Erythroblast (primary cell): ENCODE data around the gene RBM20.

Source experiments
- GATA1 ChIP-seq: IDR thresholded peaks from 2 replicates; pipeline ENCODE4 v1.6.1; 2011; ENCODE audit warnings: low read depth, mild to moderate bottlenecking, control low read depth, low read length, moderate library complexity
- POLR2A ChIP-seq: IDR thresholded peaks from 2 replicates; pipeline ENCODE4 v1.6.1; 2011; ENCODE audit warnings: mild to moderate bottlenecking, low read length

GRCh38 chr10:110616493-110617033 lies 27.6 kb upstream of the RBM20 start:
- TF ChIP-seq POLR2A (no peak), GATA1 (no peak)
